Measurements from ENCODE around the gene RBM34.

- no peak for TF ChIP-seq POLR2A (IDR thresholded peaks at IDR 0.05)
- TF ChIP-seq CTCF (IDR thresholded peaks at IDR 0.05): no peak
- TF ChIP-seq POLR2AphosphoS5 (IDR thresholded peaks at IDR 0.05): no peak
These were observed 58.0 kb downstream of the RBM34 start for GRCh38 chr1:235102993-235103411.

Measured in stomach (tissue), 4 donors.